ENCODE data around the gene SHH.

SHH gene

DNA sequence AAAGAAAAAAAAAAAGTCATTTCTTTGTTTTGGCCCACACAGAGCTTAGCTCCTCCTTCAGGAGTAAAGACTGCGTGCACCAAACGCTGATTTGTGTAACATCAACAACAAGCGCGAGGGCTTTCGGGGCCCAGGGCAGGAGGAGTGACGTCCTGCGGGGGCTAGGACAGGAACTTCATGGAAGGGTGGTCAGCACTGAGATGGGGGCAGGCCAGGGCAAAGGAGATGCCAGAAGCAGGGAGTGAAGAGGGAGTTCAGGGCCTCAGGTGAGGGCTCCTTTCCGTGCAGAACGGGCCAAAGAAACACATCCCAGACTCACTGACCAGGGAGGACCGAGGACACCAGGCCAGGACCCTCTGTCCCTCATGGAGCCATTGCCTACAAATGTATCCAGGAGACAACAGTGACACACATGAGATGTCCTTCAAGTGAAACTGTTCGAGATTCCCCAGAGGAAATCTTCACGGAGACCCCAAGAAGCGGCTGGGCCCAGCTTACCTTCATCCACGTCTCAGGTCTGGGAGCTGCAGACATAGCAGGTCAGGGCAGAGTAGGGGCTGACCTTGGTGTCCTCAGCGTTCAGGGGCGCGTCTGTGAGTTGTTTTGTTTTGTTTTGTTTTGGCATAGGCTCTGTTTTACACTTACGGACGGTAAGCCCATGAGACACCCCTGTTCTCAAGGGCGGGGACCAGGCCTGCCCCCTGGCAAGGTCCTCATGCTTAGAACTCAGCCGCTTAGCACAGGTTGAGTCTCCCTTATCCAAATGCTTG, 30.4 kb upstream of the SHH start:
- Histone ChIP-seq H3K36me3 (ENCODE audit: insufficient read depth, low read length) (no peaks in the 10 kb centered on the region), H3F3A (ENCODE audit: low read depth) (no peaks in the 10 kb centered on the region), H2AFZ (ENCODE audit: low read length) (no peak overlapping the region), H3K4me3 (ENCODE audit: low read length, poor library complexity, severe bottlenecking) (no peak overlapping the region), H3K9ac (ENCODE audit: low read depth, low read length, poor library complexity, severe bottlenecking) (no peak overlapping the region), H3K79me2 (ENCODE audit: insufficient read depth, low read length) (no peaks in the 10 kb centered on the region), H3K4me1 (ENCODE audit: insufficient read depth, low read length, poor library complexity, severe bottlenecking) (no peaks in the 10 kb centered on the region), H3K9me3 (ENCODE audit: insufficient read depth, low read depth, low read length) (no peaks in the 10 kb centered on the region), H3K4me2 (ENCODE audit: low read depth, low read length, poor library complexity, severe bottlenecking) (no peak overlapping the region), H3K27me3 (ENCODE audit: insufficient read depth, low read length, poor library complexity, severe bottlenecking) (no peaks in the 10 kb centered on the region), H4K20me1 (ENCODE audit: insufficient read depth, low read length, poor library complexity, severe bottlenecking) (no peaks in the 10 kb centered on the region), H3K9me2 (replicated peaks; ENCODE audit: low read depth, low read length) (no peaks in the 10 kb centered on the region)
- TF ChIP-seq, protein P1, sequence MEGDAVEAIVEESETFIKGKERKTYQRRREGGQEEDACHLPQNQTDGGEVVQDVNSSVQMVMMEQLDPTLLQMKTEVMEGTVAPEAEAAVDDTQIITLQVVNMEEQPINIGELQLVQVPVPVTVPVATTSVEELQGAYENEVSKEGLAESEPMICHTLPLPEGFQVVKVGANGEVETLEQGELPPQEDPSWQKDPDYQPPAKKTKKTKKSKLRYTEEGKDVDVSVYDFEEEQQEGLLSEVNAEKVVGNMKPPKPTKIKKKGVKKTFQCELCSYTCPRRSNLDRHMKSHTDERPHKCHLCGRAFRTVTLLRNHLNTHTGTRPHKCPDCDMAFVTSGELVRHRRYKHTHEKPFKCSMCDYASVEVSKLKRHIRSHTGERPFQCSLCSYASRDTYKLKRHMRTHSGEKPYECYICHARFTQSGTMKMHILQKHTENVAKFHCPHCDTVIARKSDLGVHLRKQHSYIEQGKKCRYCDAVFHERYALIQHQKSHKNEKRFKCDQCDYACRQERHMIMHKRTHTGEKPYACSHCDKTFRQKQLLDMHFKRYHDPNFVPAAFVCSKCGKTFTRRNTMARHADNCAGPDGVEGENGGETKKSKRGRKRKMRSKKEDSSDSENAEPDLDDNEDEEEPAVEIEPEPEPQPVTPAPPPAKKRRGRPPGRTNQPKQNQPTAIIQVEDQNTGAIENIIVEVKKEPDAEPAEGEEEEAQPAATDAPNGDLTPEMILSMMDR (conservative IDR thresholded peaks at IDR 0.05; ENCODE audit: low read length) = no peak
- TF ChIP-seq EZH2phosphoT487 (IDR thresholded peaks at IDR 0.05; ENCODE audit: borderline replicate concordance) = no peak

DNA sequence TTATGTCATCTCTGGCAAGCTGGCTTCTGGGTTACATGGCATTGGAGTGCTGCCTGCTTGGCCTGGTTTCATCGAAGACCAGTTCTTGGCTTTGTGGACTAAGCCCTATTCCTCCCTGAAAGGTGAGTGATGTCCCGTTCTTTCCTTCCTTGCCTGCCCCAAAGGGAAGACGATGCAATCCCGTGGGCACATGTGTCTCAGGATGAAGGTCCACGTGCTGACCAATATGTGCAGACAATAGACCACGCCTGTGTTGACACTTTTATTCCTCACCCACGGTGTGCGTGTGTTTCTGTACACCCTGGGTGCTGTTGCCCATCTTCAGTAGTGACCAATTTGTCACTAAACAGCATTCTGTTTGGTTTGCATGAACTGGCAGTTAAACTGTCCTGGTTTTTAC, 28.6 kb upstream of the SHH start:
- H3K9ac ChIP-seq (ENCODE audit: low read depth, low read length, poor library complexity, severe bottlenecking) = no peak overlapping the region
- no peaks in the 10 kb centered on the region for H3K27me3 ChIP-seq (ENCODE audit: insufficient read depth, low read length, poor library complexity, severe bottlenecking)
- no peak overlapping the region for H3K4me2 ChIP-seq (ENCODE audit: low read depth, low read length, poor library complexity, severe bottlenecking)

DNA sequence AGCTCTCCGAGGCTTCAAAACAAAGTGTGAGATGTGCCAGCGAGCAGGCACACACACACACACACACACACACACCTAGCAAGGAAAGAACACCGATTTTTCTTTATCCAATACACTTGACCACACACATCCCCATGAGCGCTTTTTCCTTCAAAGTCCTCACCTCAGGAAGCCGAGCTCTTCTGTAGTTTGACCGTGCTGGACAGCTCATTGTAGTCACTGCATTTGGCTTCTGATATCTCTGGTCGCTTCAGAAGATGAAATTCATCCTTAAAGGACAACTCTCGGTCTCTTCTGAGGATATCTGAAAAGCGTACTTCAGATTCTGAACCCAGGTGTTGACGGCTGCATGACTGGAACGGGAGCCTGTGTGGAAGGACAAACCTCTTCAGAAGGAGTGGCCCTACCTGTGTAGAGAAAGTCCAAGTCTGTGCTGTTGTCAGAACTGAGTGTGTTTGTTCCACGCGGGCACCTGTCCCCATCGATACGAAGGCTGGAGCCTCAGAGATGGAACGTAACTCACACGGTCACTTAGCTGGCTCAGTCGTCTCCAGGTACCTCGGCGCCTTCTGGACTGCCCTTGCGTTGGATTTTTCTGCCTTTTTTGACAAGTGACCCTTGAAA, 28.1 kb upstream of the SHH start:
- no peaks in the 10 kb centered on the region for H4K20me1 ChIP-seq (ENCODE audit: insufficient read depth, low read length, poor library complexity, severe bottlenecking)
- no peaks in the 10 kb centered on the region for H3K27me3 ChIP-seq (ENCODE audit: insufficient read depth, low read length, poor library complexity, severe bottlenecking)
- no peaks in the 10 kb centered on the region for H3K9me3 ChIP-seq (ENCODE audit: insufficient read depth, low read depth, low read length)
- no peaks in the 10 kb centered on the region for H3K36me3 ChIP-seq (ENCODE audit: insufficient read depth, low read length)
- H3K4me2 ChIP-seq (ENCODE audit: low read depth, low read length, poor library complexity, severe bottlenecking) = no peak overlapping the region
- no peak overlapping the region for H3K4me3 ChIP-seq (ENCODE audit: low read length, poor library complexity, severe bottlenecking)
- no peaks in the 10 kb centered on the region for H3F3A ChIP-seq (ENCODE audit: low read depth)
- no peak for TF ChIP-seq EZH2phosphoT487 (IDR thresholded peaks at IDR 0.05; ENCODE audit: borderline replicate concordance)
- TF ChIP-seq, protein P1 (conservative IDR thresholded peaks at IDR 0.05; ENCODE audit: low read length) = no peak
- H2AFZ ChIP-seq (ENCODE audit: low read length) = no peak overlapping the region
- no peaks in the 10 kb centered on the region for H3K9me2 ChIP-seq (replicated peaks; ENCODE audit: low read depth, low read length)
- H3K4me1 ChIP-seq (ENCODE audit: insufficient read depth, low read length, poor library complexity, severe bottlenecking) = no peaks in the 10 kb centered on the region
- no peaks in the 10 kb centered on the region for H3K79me2 ChIP-seq (ENCODE audit: insufficient read depth, low read length)
- no peak overlapping the region for H3K9ac ChIP-seq (ENCODE audit: low read depth, low read length, poor library complexity, severe bottlenecking)

More for the DNA sequence above, 28.6 kb upstream of the SHH start:
- no peaks in the 10 kb centered on the region for H3F3A ChIP-seq (ENCODE audit: low read depth)
- no peaks in the 10 kb centered on the region for H4K20me1 ChIP-seq (ENCODE audit: insufficient read depth, low read length, poor library complexity, severe bottlenecking)
- no peaks in the 10 kb centered on the region for H3K79me2 ChIP-seq (ENCODE audit: insufficient read depth, low read length)
- no peaks in the 10 kb centered on the region for H3K4me1 ChIP-seq (ENCODE audit: insufficient read depth, low read length, poor library complexity, severe bottlenecking)
- H2AFZ ChIP-seq (ENCODE audit: low read length) = no peak overlapping the region
- TF ChIP-seq, protein P1 (conservative IDR thresholded peaks at IDR 0.05; ENCODE audit: low read length) = no peak
- TF ChIP-seq EZH2phosphoT487 (IDR thresholded peaks at IDR 0.05; ENCODE audit: borderline replicate concordance) = no peak
- no peak overlapping the region for H3K4me3 ChIP-seq (ENCODE audit: low read length, poor library complexity, severe bottlenecking)
- no peaks in the 10 kb centered on the region for H3K9me3 ChIP-seq (ENCODE audit: insufficient read depth, low read depth, low read length)
- no peaks in the 10 kb centered on the region for H3K36me3 ChIP-seq (ENCODE audit: insufficient read depth, low read length)
- no peaks in the 10 kb centered on the region for H3K9me2 ChIP-seq (replicated peaks; ENCODE audit: low read depth, low read length)

Measured in Loucy (cell line).